NCI-H524 (cell line): ENCODE measurements around the gene SMIM15.

Experiments
- DNase-seq, 2 experiments: peaks; one replicate each; lab custom pipeline; 2025; lab: John Stamatoyannopoulos, UW

Gene SMIM15

DNA sequence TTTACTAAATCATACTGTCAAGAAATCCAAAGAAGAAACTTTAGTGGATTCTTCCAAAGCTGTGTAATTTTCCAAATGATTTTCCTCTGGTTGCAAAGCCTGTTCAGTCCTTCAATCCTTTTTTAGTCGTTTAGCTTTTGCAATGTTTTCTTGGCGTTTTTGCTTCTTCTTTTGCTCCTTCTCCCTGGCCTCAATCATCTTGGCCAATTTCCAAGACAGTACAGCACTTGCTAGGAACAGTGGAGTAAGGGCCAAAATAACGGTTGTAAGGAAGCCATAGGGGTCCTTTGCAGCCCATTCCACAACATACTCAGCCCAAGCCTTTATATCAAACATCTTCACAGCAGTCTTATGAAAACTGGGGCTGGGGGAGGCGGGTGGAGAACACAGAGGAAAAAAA lies 2.4 kb downstream of the SMIM15 start:
- DNase-seq = no peak

DNA sequence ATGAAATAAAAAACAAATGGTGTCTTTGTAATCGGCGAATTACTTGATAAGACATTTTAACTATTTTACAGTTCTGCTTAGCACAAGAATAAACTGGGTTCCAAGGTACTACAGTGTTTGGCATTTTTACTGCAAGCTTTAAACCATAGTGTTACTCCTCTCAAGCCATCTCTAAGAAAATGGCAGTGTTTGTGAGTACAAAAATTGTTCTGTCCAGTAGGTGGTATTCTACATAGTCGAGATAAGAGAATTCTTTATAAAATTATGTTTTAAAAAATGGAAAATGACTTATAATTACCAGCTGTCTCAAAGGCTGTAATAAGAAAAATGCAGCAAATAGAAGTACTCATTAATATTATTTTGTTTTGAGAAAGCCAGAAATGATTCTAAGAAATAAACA lies 3.2 kb downstream of the SMIM15 start:
- no peak for DNase-seq

DNA sequence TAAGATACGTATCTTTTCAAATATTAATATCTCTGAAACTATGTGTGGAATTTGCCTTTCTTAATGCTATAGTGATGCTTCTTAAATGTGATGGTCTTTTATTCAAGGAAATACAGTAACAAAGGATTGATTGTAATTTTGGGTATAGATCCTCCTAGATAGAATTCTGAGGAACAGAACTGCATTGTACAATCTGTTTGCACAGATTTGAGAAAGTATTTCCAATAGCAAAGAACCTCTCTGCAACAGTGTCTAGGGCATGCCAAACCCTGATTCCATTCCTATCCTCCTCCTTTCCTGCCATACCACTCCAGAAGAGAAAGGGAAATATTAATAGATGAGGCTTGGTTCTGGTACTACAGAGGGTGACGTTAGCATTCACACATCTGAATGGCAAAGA lies 10.4 kb downstream of the SMIM15 start:
- DNase-seq = no peak

- no peak for DNase-seq
Measured at GRCh38 chr5:61148515-61148914, 13.8 kb downstream of the SMIM15 start.

DNA sequence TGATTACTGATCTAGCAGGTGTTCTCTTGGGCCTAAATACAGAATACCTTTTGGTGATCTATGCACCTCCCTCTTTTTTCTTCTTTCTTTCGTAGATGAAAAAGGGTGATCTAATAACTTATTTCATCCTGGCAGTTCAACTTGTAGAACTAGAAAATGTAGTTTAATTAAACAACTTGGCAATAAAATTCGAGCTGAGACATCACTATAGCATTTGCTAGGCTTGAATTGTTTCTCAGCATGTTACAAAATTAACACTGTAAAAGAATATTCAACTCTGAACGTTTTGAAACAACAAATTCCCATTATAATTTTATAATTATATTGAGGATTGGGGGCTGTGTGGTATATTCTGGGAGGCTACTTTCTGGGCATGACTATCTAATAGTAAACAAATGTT lies 19.5 kb downstream of the SMIM15 start:
- DNase-seq = no peak

DNA sequence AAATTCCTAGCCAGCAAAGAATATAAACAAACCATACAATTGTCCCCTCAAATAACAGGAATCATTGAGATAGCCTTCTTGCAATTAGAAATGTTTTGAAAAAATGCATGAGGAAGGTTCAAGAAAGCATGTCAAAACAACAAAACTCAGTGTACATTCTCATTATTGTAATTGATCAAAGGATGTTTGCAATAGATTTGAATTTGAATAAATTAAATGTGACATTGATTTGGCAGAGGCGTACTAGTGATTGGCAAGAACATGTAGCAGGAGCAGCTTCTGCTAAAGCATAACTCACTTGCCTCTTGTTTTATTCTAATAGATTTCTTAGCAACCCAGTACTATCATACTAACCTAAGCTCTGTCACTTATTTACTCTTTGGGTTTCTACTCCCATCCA lies 19.9 kb downstream of the SMIM15 start:
- no peak for DNase-seq

- DNase-seq = no peak
Measured at GRCh38 chr5:61141801-61142200, 20.5 kb downstream of the SMIM15 start.

- no peak for DNase-seq
Measured at GRCh38 chr5:61139931-61140330, 22.3 kb downstream of the SMIM15 start.

DNA sequence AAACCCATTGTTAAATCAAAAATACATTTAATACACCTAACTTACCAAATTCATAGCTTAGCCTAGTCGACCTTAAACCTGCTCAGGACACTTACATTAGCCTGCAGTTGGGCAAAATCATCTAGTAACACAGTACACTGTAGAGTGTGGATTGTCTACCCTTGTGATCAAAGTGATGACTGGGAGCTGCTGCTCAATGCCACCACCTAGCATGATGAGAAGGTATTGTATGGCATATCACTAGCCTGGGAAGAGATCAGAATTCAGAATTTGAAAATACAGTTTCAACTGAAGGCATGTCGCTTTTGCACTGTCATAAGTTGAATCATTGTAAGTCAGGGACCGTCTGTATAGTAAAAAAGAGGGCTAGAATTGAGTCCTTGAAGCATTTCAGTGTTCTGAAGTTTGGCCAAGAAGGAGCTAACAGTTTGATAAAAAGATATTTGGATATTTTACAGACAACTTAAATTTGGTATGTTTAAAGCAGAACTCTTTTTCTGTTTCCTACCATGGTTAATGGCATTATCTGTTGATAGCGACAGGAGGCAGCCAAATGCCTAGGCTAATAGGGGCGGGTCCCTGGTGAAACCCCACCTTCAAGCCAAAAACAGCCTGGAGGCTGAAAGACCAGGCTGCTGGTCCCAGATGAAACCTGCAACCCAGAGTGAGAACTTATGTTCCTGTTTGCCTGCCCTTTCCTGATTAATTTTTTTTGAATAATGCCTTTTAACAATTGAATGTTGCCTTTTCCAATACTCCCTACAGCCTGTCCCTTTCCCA lies 23.0 kb downstream of the SMIM15 start:
- DNase-seq = no peak

GRCh38 chr5:61137835-61138234 lies 24.4 kb downstream of the SMIM15 start:
- no peak for DNase-seq

- DNase-seq = no peak
Measured at GRCh38 chr5:61132559-61132958, 29.7 kb downstream of the SMIM15 start.

DNA sequence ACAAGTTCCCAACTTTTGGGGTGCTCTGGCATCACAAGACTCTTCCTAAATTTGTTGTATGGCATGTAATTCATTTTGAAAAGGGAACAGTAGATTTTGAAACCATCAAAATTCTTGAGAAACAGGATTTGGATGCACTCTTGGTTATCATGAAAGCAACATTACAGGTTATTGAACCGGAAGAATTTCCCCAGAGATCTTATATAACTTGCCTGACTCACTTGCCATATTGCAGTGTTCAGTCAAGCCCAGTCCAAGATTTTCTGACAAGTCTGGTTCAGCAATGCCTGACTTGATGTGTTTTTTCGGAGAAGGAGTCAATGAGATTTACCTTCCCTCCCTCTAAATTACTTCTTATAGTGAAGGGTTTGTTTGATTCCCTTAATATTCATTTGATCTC lies 32.0 kb downstream of the SMIM15 start:
- no peak for DNase-seq

DNA sequence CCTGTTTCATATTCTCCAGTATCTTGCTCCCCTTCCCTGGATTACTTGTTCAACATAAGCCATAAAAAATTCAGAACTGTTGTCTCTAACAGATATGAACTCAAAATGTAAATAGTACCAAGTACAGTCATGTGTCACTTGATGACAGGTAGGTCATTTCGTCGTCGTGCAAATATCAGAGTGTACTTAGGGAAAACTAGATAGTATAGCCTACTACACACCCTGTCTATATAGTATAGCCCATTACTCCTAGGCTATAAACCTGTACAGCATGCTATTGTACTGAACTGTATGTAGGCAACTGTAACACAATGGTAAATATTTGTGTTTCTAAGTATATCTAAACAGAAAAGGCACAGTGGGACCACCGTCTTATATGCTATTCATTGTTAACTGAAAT lies 39.1 kb downstream of the SMIM15 start:
- no peak for DNase-seq

DNA sequence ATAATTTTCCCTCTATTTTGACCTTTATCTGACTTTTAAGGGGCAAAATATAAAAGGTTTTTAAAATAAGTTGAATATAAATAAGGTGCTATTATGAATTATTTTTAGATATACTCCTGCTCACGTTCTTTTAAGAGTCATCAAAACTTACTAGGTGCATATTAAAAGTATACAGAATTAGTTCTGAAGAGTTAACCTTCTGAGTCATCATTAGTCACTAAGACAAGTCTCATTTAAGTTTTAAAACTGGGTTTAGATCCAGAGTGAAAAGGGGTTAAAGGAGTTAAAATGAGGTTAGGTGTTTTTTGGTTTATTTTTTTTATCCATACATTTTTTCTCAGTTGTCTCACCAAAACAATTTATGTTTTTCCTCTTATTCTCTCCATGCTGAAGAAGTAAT lies 41.7 kb downstream of the SMIM15 start:
- DNase-seq = no peak

DNA sequence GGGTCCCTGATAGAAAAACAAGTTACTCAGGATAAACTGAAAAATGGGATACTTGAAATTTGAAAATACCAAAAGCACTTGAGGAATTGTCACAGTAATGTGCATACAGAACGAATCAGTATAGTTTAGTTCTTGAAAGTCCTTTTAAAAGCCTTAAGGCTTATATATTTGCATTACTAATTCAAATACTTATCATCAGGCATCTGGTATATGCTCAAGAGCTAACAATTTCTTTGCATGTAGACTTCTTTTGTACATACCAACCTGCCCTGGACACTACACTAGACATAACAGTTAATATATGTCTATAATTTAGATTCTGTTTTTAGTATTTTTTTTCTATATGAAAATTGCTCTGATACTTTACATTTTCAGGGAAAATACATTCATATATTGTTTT lies 43.2 kb downstream of the SMIM15 start:
- DNase-seq = no peak

DNA sequence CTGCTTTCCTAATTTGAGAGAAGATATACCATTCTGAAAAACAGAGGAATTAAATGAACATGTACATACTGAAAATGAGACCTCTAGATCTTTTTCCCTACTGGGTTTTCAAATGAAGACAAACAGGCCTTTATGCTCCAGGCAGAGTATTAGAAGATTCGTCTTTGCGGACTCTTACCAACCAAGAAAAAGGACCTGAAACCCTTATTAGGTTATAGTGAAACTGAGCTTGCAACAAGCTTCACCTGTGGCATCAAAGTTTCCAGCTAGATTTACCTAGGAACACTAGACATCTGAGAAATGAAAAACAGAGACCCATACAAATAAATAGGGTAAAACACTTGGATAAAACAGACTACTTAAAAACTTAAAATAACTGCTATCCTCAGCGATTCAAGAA lies 46.3 kb downstream of the SMIM15 start:
- no peak for DNase-seq

GRCh38 chr5:61114441-61114840 lies 47.8 kb downstream of the SMIM15 start:
- DNase-seq = no peak
